HG02840 (cell line): ENCODE results near the gene LRP1B.

ENCODE experiments used
- ATAC-seq: cut with Tn5 transposase; IDR thresholded peaks from one replicate; pipeline ENCODE4 v1.9.1; 2021; ENCODE audit warnings: mild to moderate bottlenecking, moderate library complexity, moderate number of reproducible peaks; ENCODE audit not compliant: unreplicated experiment, low FRiP score

Gene LRP1B

GRCh38 chr2:140275427-140275826, 1855.4 kb downstream of the LRP1B start:
- no peak for ATAC-seq

- ATAC-seq: no peak
Measured at GRCh38 chr2:140274891-140275290, 1855.9 kb downstream of the LRP1B start.

GRCh38 chr2:140273958-140274357, 1856.9 kb downstream of the LRP1B start:
- no peak for ATAC-seq

GRCh38 chr2:140273408-140273807, 1857.4 kb downstream of the LRP1B start:
- no peak for ATAC-seq

GRCh38 chr2:140270224-140270623, 1860.6 kb downstream of the LRP1B start:
- no peak for ATAC-seq

- no peak for ATAC-seq
Measured at GRCh38 chr2:140269000-140269399, 1861.8 kb downstream of the LRP1B start.

GRCh38 chr2:140262908-140263307, 1867.9 kb downstream of the LRP1B start:
- ATAC-seq: no peak

GRCh38 chr2:140257692-140258300, 1873.0 kb downstream of the LRP1B start:
- no peak for ATAC-seq

GRCh38 chr2:140256080-140256479, 1874.7 kb downstream of the LRP1B start:
- ATAC-seq: no peak

GRCh38 chr2:140249821-140250220, 1881.0 kb downstream of the LRP1B start:
- no peak for ATAC-seq

GRCh38 chr2:140248623-140249022, 1882.2 kb downstream of the LRP1B start:
- no peak for ATAC-seq

- no peak for ATAC-seq
Measured at GRCh38 chr2:140247451-140248195, 1883.2 kb downstream of the LRP1B start.

GRCh38 chr2:140246957-140247356, 1883.9 kb downstream of the LRP1B start:
- ATAC-seq: no peak

- ATAC-seq: no peak
Measured at GRCh38 chr2:140246058-140246457, 1884.8 kb downstream of the LRP1B start.

GRCh38 chr2:140242889-140243288, 1887.9 kb downstream of the LRP1B start:
- ATAC-seq: no peak

GRCh38 chr2:140234116-140234515, 1896.7 kb downstream of the LRP1B start:
- no peak for ATAC-seq

GRCh38 chr2:140210963-140211362, 1919.9 kb downstream of the LRP1B start:
- no peak for ATAC-seq

- ATAC-seq: no peak
Measured at GRCh38 chr2:140205093-140205492, 1925.7 kb downstream of the LRP1B start.

GRCh38 chr2:140203347-140203746, 1927.5 kb downstream of the LRP1B start:
- no peak for ATAC-seq

- ATAC-seq: no peak
Measured at GRCh38 chr2:140201572-140201971, 1929.2 kb downstream of the LRP1B start.

GRCh38 chr2:140200764-140201163, 1930.1 kb downstream of the LRP1B start:
- ATAC-seq: no peak

GRCh38 chr2:140200307-140200706, 1930.5 kb downstream of the LRP1B start:
- no peak for ATAC-seq
